Measurements from ENCODE around the gene R3HDM1.
"Not testable (repeated sequence)": the region's sequence is repeated elsewhere in the genome, so short reads cannot be mapped to it uniquely, and the experiment has no call there.

Gene R3HDM1

GRCh38 chr2:135531231-135532197, at the start of gene R3HDM1:
Gene R3HDM1, plus strand, starts transcription at chr2:135531484. Its CDS starts 73,362 bp downstream, at chr2:135604846.
- DNase-seq, result peak; percentile 99

GRCh38 chr2:135485441-135485840, 45.8 kb upstream of the R3HDM1 start:
- no peak for DNase-seq

- DNase-seq, result no peak
Observed at GRCh38 chr2:135490376-135490775, 40.9 kb upstream of the R3HDM1 start.

- DNase-seq, result no peak
Observed at GRCh38 chr2:135494503-135494902, 36.8 kb upstream of the R3HDM1 start.

GRCh38 chr2:135494917-135495316, 36.4 kb upstream of the R3HDM1 start:
- DNase-seq, result no peak

GRCh38 chr2:135498588-135498987, 32.7 kb upstream of the R3HDM1 start:
- not testable (repeated sequence) for DNase-seq

GRCh38 chr2:135504811-135505210, 26.5 kb upstream of the R3HDM1 start:
- DNase-seq, result no peak

- DNase-seq, result no peak
Observed at GRCh38 chr2:135510577-135510976, 20.7 kb upstream of the R3HDM1 start.

GRCh38 chr2:135512099-135512498, 19.2 kb upstream of the R3HDM1 start:
- no peak for DNase-seq

- no peak for DNase-seq
Observed at GRCh38 chr2:135525786-135526185, 5.5 kb upstream of the R3HDM1 start.

- no peak for DNase-seq
Observed at GRCh38 chr2:135528006-135528405, 3.3 kb upstream of the R3HDM1 start.

GRCh38 chr2:135530313-135531230, 712 bp upstream of the R3HDM1 start, which contains the start of gene ZRANB3:
Gene ZRANB3, minus strand, starts transcription at chr2:135531218.
- DNase-seq, result peak; percentile 96

GRCh38 chr2:135532581-135532980, 1.3 kb downstream of the R3HDM1 start:
- DNase-seq, result no peak

GRCh38 chr2:135533545-135533944, 2.3 kb downstream of the R3HDM1 start:
- not testable (repeated sequence) for DNase-seq

GRCh38 chr2:135546436-135546835, 15.2 kb downstream of the R3HDM1 start:
- DNase-seq, result no peak

GRCh38 chr2:135547311-135547710, 16.0 kb downstream of the R3HDM1 start:
- DNase-seq, result no peak

GRCh38 chr2:135551356-135551755, 20.1 kb downstream of the R3HDM1 start:
- no peak for DNase-seq

GRCh38 chr2:135552887-135553286, 21.6 kb downstream of the R3HDM1 start:
- no peak for DNase-seq

- DNase-seq, result no peak
Observed at GRCh38 chr2:135555311-135555710, 24.0 kb downstream of the R3HDM1 start.

GRCh38 chr2:135557530-135557929, 26.2 kb downstream of the R3HDM1 start:
- DNase-seq, result no peak

- DNase-seq, result no peak
Observed at GRCh38 chr2:135561925-135562324, 30.6 kb downstream of the R3HDM1 start.

GRCh38 chr2:135563793-135564192, 32.5 kb downstream of the R3HDM1 start:
- DNase-seq, result no peak

- DNase-seq, result no peak
Observed at GRCh38 chr2:135570884-135571283, 39.6 kb downstream of the R3HDM1 start.

Data from NCI-H1417 treated with DMSO at 0.1 percent for 48 hours (cell line).